HEK293 (cell line): ENCODE data around the gene NEURL2.

Experiments used
- CTCF ChIA-PET: fragments of 350-600 bp; formaldehyde crosslinking; extraction: SDS; loops from one replicate; lab custom pipeline; 2021; ENCODE audit warnings: antibody characterized with exemption; lab: Yijun Ruan, JAX
- POLR2A ChIA-PET: fragments of 300-600 bp; formaldehyde crosslinking; extraction: SDS; loops from one replicate; lab custom pipeline; 2020; ENCODE audit warnings: antibody characterized with exemption, inconsistent platforms; lab: Yijun Ruan, JAX
- H3K27ac ChIP-seq: fragments of 200-500 bp; sonication (Bioruptor generic); 2 replicates; pipeline ENCODE4 v1.5.1; 2014; ENCODE audit warnings: low read depth, low read length, control low read depth, inconsistent platforms; ENCODE audit errors: extremely low read depth
- H3K36me3 ChIP-seq, 2 experiments: fragments of 200-500 bp in 1 of 2; sonication (Bioruptor generic) in 1 of 2; 1 replicate in 1 of 2; 2 replicates in 1 of 2; pipeline ENCODE4 v1.5.1; 2014 to 2017; ENCODE audit warnings: inconsistent platforms in 2 of 2, low read length in 2 of 2; ENCODE audit not compliant: control insufficient read depth in 2 of 2, insufficient read depth in 1 of 2
- H3K4me1 ChIP-seq: fragments of 200-500 bp; sonication (Bioruptor generic); 2 replicates; pipeline ENCODE4 v1.5.1; 2014; ENCODE audit warnings: mild to moderate bottlenecking, low read length, inconsistent platforms; ENCODE audit not compliant: control insufficient read depth, insufficient read depth
- H3K4me3 ChIP-seq: 2 replicates; pipeline ENCODE4 v1.5.1; 2011; ENCODE audit warnings: low read depth, mild to moderate bottlenecking, control low read depth, low read length, moderate library complexity
- H3K9me3 ChIP-seq: fragments of 200-500 bp; sonication (Bioruptor generic); 2 replicates; pipeline ENCODE4 v1.5.1; 2014; ENCODE audit warnings: low read depth, low read length, inconsistent platforms; ENCODE audit not compliant: control insufficient read depth, insufficient read depth
- BCL11A ChIP-seq: fragments of 450-650 bp; formaldehyde crosslinking; IDR thresholded peaks from 2 replicates; pipeline ENCODE4 v1.5.1; 2016; ENCODE audit warnings: low read depth, missing biosample characterization, missing genetic modification characterization
- BCL11B ChIP-seq: fragments of 450-650 bp; formaldehyde crosslinking; IDR thresholded peaks from 2 replicates; pipeline ENCODE4 v1.5.1; 2016; ENCODE audit warnings: low read depth, missing biosample characterization, missing genetic modification characterization
- GFI1B ChIP-seq: fragments of 450-650 bp; formaldehyde crosslinking; IDR thresholded peaks from 2 replicates; pipeline ENCODE4 v1.5.1; 2016; ENCODE audit warnings: missing biosample characterization, missing genetic modification characterization
- KLF10 ChIP-seq: fragments of 450-650 bp; IDR thresholded peaks from 2 replicates; pipeline ENCODE4 v1.5.1; 2018; ENCODE audit warnings: missing biosample characterization, mild to moderate bottlenecking, missing genetic modification characterization
- MYNN ChIP-seq: fragments of 450-650 bp; formaldehyde crosslinking; IDR thresholded peaks from 2 replicates; pipeline ENCODE4 v1.5.1; 2016; ENCODE audit warnings: missing biosample characterization, missing genetic modification characterization, borderline replicate concordance
- SP2 ChIP-seq: fragments of 450-650 bp; formaldehyde crosslinking; IDR thresholded peaks from 2 replicates; pipeline ENCODE4 v1.5.1; 2016; ENCODE audit warnings: missing biosample characterization, missing genetic modification characterization
- ZBTB8A ChIP-seq: fragments of 450-650 bp; formaldehyde crosslinking; IDR thresholded peaks from 2 replicates; pipeline ENCODE4 v1.5.1; 2016; ENCODE audit warnings: missing biosample characterization, missing genetic modification characterization
- ZEB2 ChIP-seq: fragments of 450-650 bp; formaldehyde crosslinking; IDR thresholded peaks from 2 replicates; pipeline ENCODE4 v1.5.1; 2016; ENCODE audit warnings: missing biosample characterization, missing genetic modification characterization
- ZFP41 ChIP-seq: fragments of 450-650 bp; formaldehyde crosslinking; IDR thresholded peaks from 2 replicates; pipeline ENCODE4 v1.5.1; 2016; ENCODE audit warnings: missing biosample characterization, missing genetic modification characterization, borderline replicate concordance
- ZFP69B ChIP-seq: fragments of 450-650 bp; formaldehyde crosslinking; IDR thresholded peaks from 2 replicates; pipeline ENCODE4 v1.5.1; 2016; ENCODE audit warnings: missing biosample characterization, missing genetic modification characterization
- ZIC2 ChIP-seq: fragments of 450-650 bp; formaldehyde crosslinking; IDR thresholded peaks from 2 replicates; pipeline ENCODE4 v1.5.1; 2016; ENCODE audit warnings: missing biosample characterization, missing genetic modification characterization
- ZNF132 ChIP-seq: fragments of 450-650 bp; formaldehyde crosslinking; IDR thresholded peaks from 2 replicates; pipeline ENCODE4 v1.5.1; 2017; ENCODE audit warnings: missing biosample characterization, missing genetic modification characterization, borderline replicate concordance
- ZNF169 ChIP-seq: fragments of 450-650 bp; formaldehyde crosslinking; IDR thresholded peaks from 2 replicates; pipeline ENCODE4 v1.5.1; 2016; ENCODE audit warnings: missing biosample characterization, missing genetic modification characterization
- ZNF214 ChIP-seq: fragments of 450-650 bp; formaldehyde crosslinking; IDR thresholded peaks from 2 replicates; pipeline ENCODE4 v1.5.1; 2017; ENCODE audit warnings: missing biosample characterization, mild to moderate bottlenecking, missing genetic modification characterization, borderline replicate concordance
- ZNF221 ChIP-seq: fragments of 450-650 bp; formaldehyde crosslinking; IDR thresholded peaks from 2 replicates; pipeline ENCODE4 v1.5.1; 2017; ENCODE audit warnings: missing biosample characterization, missing genetic modification characterization, borderline replicate concordance
- ZNF23 ChIP-seq: fragments of 450-650 bp; formaldehyde crosslinking; IDR thresholded peaks from 2 replicates; pipeline ENCODE4 v1.5.1; 2016; ENCODE audit warnings: missing biosample characterization, missing genetic modification characterization, borderline replicate concordance
- ZNF302 ChIP-seq: fragments of 450-650 bp; formaldehyde crosslinking; IDR thresholded peaks from 2 replicates; pipeline ENCODE4 v1.5.1; 2016; ENCODE audit warnings: missing biosample characterization, missing genetic modification characterization, low read depth
- ZNF335 ChIP-seq: fragments of 450-650 bp; formaldehyde crosslinking; conservative IDR thresholded peaks from 2 replicates; pipeline ENCODE4 v1.5.1; 2016; ENCODE audit warnings: missing biosample characterization, missing genetic modification characterization
- ZNF501 ChIP-seq: fragments of 450-650 bp; formaldehyde crosslinking; IDR thresholded peaks from 2 replicates; pipeline ENCODE4 v1.5.1; 2016; ENCODE audit warnings: missing biosample characterization, missing genetic modification characterization
- ZNF549 ChIP-seq: fragments of 450-650 bp; IDR thresholded peaks from 2 replicates; pipeline ENCODE4 v1.5.1; 2018; ENCODE audit warnings: missing biosample characterization, missing genetic modification characterization, mild to moderate bottlenecking, inconsistent platforms, moderate library complexity
- ZNF558 ChIP-seq: fragments of 450-650 bp; formaldehyde crosslinking; IDR thresholded peaks from 2 replicates; pipeline ENCODE4 v1.5.1; 2016; ENCODE audit warnings: missing biosample characterization, missing genetic modification characterization
- ZNF610 ChIP-seq: fragments of 450-650 bp; formaldehyde crosslinking; IDR thresholded peaks from 2 replicates; pipeline ENCODE4 v1.5.1; 2016; ENCODE audit warnings: missing biosample characterization, missing genetic modification characterization, borderline replicate concordance
- ZNF621 ChIP-seq: fragments of 450-650 bp; formaldehyde crosslinking; IDR thresholded peaks from 2 replicates; pipeline ENCODE4 v1.5.1; 2017; ENCODE audit warnings: missing biosample characterization, missing genetic modification characterization
- ZNF670 ChIP-seq: fragments of 450-650 bp; formaldehyde crosslinking; IDR thresholded peaks from 2 replicates; pipeline ENCODE4 v1.5.1; 2016; ENCODE audit warnings: missing biosample characterization, missing genetic modification characterization, low read depth
- ZNF837 ChIP-seq: fragments of 450-650 bp; formaldehyde crosslinking; IDR thresholded peaks from 2 replicates; pipeline ENCODE4 v1.5.1; 2016; ENCODE audit warnings: missing biosample characterization, missing genetic modification characterization
- ZSCAN30 ChIP-seq: fragments of 450-650 bp; IDR thresholded peaks from 2 replicates; pipeline ENCODE4 v1.5.1; 2018; ENCODE audit warnings: missing biosample characterization, mild to moderate bottlenecking, missing genetic modification characterization, moderate library complexity
- TF ChIP-seq, protein P1 (sequence below): fragments of 450-650 bp; formaldehyde crosslinking; IDR thresholded peaks from 2 replicates; pipeline ENCODE4 v1.5.1; 2016; ENCODE audit warnings: missing biosample characterization, missing genetic modification characterization
- TF ChIP-seq, protein P2 (sequence below): fragments of 450-650 bp; formaldehyde crosslinking; IDR thresholded peaks from 2 replicates; pipeline ENCODE4 v1.5.1; 2016; ENCODE audit warnings: missing biosample characterization, missing genetic modification characterization
- TF ChIP-seq, protein P3 (sequence below): sonication (generic); formaldehyde crosslinking; IDR thresholded peaks from 2 replicates; pipeline ENCODE4 v1.8.1; 2022; ENCODE audit warnings: mild to moderate bottlenecking, moderate library complexity, missing genetic modification reagents
- TF ChIP-seq, protein P4 (sequence below): fragments of 450-650 bp; formaldehyde crosslinking; conservative IDR thresholded peaks from 2 replicates; pipeline ENCODE4 v1.5.1; 2016; ENCODE audit warnings: low read depth, missing biosample characterization, missing genetic modification characterization

NEURL2 gene

DNA sequence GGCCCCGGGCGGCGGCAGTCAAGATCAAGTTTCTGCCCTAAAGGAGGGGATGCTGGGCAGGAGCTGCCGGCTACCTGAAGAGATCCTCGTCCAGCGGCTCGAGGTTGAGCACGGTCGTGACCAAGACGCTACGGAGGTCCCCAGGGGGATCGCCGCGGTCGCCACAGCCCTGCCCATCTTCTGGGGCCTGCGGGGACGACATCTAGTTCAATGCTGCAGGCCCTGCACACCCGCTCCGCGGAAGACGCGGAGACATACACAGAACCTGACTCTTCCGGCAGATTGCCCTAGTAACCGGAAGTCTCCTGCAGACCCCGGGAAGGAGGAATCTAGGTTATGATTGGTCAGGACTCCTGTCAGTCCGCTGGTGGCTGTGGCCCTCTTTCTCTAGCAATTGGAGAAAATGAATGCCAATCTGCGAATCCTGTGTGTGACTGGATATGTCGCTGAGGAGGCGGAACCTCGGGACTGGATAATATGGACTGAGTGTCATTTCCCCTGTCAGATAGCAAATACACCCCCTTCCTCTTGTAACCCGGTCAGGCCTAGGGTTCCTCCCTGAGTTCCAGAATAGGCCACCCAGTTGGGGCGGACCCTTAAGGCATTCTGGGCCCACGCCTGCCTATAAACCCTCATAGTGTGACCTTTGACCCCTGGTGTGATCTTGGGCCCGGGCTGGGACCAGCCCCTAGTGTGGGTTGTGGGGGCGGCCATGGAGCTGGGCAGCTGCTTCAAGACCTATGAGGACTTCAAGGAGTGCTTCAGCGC, 33.7 kb downstream of the NEURL2 start, which contains the start of the genes ACOT8 and ZSWIM3:
Gene ACOT8, minus strand, starts transcription at position 279 of the 768 bp plus-strand sequence. Its CDS starts 77 bp downstream, at position 202.
Gene ZSWIM3, plus strand, starts transcription at position 501 of the 768 bp plus-strand sequence. Its CDS starts 212 bp downstream, at position 713.
- ChIA-PET POLR2A (interaction anchor here (0.9 to 2.6 kb wide), 7 partner anchors 12 to 77 kb away, joined by 3 to 21 read pairs (median 4); partner anchors contain the start of genes PCIF1, SNX21 and ZSWIM1), CTCF (interaction anchor here (0.6 to 2.5 kb wide), 4 partner anchors 25 to 113 kb away, joined by 3 to 8 read pairs (median 5); no protein-coding TSS in a partner anchor)
- Histone ChIP-seq H3K4me1 (peaks cover 5% of the 10 kb centered on the region), H3K4me3 (peak within 1 kb of the TSS; percentile 60), H3K9me3 (no peaks in the 10 kb centered on the region), H3K27ac (peak within 1 kb of the TSS; percentile 59; the same call in 1 of the 2 replicates), H3K36me3 (peaks cover 0 to 16% of the 10 kb centered on the region in 2 experiments; a peak in 1 of 3 replicates)
- TF ChIP-seq ZNF549 (tag by site-specific recombination) (no peak), ZNF837 (tag by site-specific recombination) (no peak), ZSCAN30 (tag by site-specific recombination) (peak; percentile 71), BCL11A (tag by site-specific recombination) (peak; percentile 91), KLF10 (tag by site-specific recombination) (0 out of 2 replicates have a peak, but pooled peaks have one; percentile 37), ZNF169 (no peak), SP2 (peak; percentile 98), ZIC2 (no peak), ZNF621 (tag by site-specific recombination) (no peak), ZFP41 (tag by site-specific recombination) (no peak), ZBTB8A (peak; percentile 47), ZNF221 (tag by site-specific recombination) (no peak), ZNF132 (tag by site-specific recombination) (no peak), ZNF501 (tag by site-specific recombination) (no peak), ZNF610 (no peak), ZNF302 (tag by site-specific recombination) (no peak), ZNF214 (tag by site-specific recombination) (no peak), ZNF335 (tag by site-specific recombination) (peak; percentile 90), ZNF670 (tag by site-specific recombination) (no peak), MYNN (tag by site-specific recombination) (no peak), ZNF558 (tag by site-specific recombination) (no peak), ZEB2 (tag by site-specific recombination) (no peak), BCL11B (0 out of 2 replicates have a peak, but pooled peaks have one; percentile 57), ZNF23 (tag by site-specific recombination) (no peak), ZFP69B (tag by site-specific recombination) (peak; percentile 75), GFI1B (no peak)
- TF ChIP-seq, protein P1, sequence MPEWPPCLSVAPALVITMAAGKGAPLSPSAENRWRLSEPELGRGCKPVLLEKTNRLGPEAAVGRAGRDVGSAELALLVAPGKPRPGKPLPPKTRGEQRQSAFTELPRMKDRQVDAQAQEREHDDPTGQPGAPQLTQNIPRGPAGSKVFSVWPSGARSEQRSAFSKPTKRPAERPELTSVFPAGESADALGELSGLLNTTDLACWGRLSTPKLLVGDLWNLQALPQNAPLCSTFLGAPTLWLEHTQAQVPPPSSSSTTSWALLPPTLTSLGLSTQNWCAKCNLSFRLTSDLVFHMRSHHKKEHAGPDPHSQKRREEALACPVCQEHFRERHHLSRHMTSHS (tag by site-specific recombination), result no peak
- TF ChIP-seq, protein P2, sequence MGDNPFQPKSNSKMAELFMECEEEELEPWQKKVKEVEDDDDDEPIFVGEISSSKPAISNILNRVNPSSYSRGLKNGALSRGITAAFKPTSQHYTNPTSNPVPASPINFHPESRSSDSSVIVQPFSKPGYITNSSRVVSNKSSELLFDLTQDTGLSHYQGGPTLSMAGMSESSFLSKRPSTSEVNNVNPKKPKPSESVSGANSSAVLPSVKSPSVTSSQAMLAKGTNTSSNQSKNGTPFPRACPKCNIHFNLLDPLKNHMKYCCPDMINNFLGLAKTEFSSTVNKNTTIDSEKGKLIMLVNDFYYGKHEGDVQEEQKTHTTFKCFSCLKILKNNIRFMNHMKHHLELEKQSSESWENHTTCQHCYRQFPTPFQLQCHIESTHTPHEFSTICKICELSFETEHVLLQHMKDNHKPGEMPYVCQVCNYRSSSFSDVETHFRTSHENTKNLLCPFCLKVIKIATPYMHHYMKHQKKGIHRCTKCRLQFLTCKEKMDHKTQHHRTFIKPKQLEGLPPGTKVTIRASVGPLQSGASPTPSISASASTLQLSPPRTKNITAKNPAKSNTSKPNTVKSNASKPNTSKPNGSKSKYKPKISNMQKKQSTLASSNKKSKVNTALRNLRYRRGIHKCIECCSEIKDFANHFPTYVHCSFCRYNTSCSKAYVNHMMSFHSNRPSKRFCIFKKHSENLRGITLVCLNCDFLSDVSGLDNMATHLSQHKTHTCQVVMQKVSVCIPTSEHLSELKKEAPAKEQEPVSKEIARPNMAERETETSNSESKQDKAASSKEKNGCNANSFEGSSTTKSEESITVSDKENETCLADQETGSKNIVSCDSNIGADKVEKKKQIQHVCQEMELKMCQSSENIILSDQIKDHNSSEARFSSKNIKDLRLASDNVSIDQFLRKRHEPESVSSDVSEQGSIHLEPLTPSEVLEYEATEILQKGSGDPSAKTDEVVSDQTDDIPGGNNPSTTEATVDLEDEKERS, result no peak
- TF ChIP-seq, protein P3, sequence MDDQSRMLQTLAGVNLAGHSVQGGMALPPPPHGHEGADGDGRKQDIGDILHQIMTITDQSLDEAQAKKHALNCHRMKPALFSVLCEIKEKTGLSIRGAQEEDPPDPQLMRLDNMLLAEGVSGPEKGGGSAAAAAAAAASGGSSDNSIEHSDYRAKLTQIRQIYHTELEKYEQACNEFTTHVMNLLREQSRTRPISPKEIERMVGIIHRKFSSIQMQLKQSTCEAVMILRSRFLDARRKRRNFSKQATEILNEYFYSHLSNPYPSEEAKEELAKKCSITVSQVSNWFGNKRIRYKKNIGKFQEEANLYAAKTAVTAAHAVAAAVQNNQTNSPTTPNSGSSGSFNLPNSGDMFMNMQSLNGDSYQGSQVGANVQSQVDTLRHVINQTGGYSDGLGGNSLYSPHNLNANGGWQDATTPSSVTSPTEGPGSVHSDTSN (CRISPR knock-in tag), result peak; percentile 99
- TF ChIP-seq, protein P4, sequence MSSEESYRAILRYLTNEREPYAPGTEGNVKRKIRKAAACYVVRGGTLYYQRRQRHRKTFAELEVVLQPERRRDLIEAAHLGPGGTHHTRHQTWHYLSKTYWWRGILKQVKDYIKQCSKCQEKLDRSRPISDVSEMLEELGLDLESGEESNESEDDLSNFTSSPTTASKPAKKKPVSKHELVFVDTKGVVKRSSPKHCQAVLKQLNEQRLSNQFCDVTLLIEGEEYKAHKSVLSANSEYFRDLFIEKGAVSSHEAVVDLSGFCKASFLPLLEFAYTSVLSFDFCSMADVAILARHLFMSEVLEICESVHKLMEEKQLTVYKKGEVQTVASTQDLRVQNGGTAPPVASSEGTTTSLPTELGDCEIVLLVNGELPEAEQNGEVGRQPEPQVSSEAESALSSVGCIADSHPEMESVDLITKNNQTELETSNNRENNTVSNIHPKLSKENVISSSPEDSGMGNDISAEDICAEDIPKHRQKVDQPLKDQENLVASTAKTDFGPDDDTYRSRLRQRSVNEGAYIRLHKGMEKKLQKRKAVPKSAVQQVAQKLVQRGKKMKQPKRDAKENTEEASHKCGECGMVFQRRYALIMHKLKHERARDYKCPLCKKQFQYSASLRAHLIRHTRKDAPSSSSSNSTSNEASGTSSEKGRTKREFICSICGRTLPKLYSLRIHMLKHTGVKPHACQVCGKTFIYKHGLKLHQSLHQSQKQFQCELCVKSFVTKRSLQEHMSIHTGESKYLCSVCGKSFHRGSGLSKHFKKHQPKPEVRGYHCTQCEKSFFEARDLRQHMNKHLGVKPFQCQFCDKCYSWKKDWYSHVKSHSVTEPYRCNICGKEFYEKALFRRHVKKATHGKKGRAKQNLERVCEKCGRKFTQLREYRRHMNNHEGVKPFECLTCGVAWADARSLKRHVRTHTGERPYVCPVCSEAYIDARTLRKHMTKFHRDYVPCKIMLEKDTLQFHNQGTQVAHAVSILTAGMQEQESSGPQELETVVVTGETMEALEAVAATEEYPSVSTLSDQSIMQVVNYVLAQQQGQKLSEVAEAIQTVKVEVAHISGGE (tag by site-specific recombination), result peak; percentile 94
